ENCODE data around the gene TCF3.
A peak's percentile ranks its signal among the peaks of the same experiment; 100 is the strongest.

Gene TCF3

GRCh38 chr19:1653300-1653628 is 849 bp upstream of the TCF3 start:
- no peaks in the 10 kb centered on the region for H4K20me1 ChIP-seq
- no peaks in the 10 kb centered on the region for H3K27me3 ChIP-seq
- H3K9me3 ChIP-seq: no peaks in the 10 kb centered on the region
- peaks cover 21% of the 10 kb centered on the region for H3K36me3 ChIP-seq
- peaks cover 65% of the 10 kb centered on the region for H3K4me1 ChIP-seq
- H3K4me3 ChIP-seq: peak overlapping the region; percentile 97
- peak overlapping the region; percentile 99 for H3K9ac ChIP-seq
- TF ChIP-seq Cebpa-rat (IDR thresholded peaks at IDR 0.05): no peak
- H3K27ac ChIP-seq: peak overlapping the region; percentile 100
- peak overlapping the region; percentile 88 for H3K4me2 ChIP-seq

DNA sequence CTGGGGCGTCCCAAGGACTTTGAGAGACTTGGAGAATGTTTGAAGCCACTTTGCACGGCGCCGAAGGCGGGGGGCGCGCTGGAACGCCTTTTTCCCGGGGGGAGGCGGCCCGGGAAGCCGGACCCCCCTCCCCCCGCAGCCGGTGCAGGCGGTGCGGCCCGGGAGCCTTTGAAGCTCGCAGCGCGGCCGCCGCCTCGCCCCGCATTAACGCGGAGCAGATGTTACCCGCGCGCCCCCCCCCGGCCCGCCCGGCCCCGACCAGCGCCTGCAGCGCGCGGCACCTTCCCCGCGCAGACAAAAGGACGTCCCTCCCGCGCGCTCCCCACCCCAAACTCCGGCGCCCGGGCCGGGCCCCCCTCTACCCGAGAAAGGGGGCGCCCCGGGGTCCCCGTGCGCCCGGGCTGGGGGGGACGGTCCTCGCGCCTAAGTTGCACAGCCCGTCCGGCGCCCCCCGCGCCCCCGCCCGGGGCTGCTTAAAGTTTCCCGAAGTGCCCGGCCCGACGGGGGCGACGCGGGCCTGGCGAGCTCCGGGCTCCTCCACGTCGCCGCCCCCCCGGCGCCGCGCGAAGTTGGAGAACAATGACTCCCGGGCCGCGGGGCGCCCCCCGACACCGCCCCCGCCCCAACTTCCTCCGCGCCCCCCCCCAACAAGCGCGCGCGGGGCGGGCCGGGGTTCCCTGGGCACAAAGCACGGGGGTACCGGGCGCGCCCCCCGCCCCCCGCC is 685 bp downstream of the TCF3 start:
- no peaks in the 10 kb centered on the region for H3K9me3 ChIP-seq
- no peak for TF ChIP-seq Cebpa-rat (IDR thresholded peaks at IDR 0.05)
- peak overlapping the region; percentile 99 for H3K4me2 ChIP-seq
- H4K20me1 ChIP-seq: peaks cover 6% of the 10 kb centered on the region
- peak overlapping the region; percentile 100 for H3K27ac ChIP-seq
- no peaks in the 10 kb centered on the region for H3K27me3 ChIP-seq
- H3K9ac ChIP-seq: peak overlapping the region; percentile 99
- H3K4me3 ChIP-seq: peak overlapping the region; percentile 97
- H3K36me3 ChIP-seq: peaks cover 33% of the 10 kb centered on the region
- H3K4me1 ChIP-seq: peaks cover 63% of the 10 kb centered on the region

- Histone ChIP-seq H3K27me3 (no peaks in the 10 kb centered on the region), H3K9me3 (no peaks in the 10 kb centered on the region), H3K27ac (peak overlapping the region; percentile 100), H4K20me1 (peaks cover 14% of the 10 kb centered on the region), H3K4me2 (peak overlapping the region; percentile 99), H3K4me1 (peaks cover 63% of the 10 kb centered on the region), H3K4me3 (peak overlapping the region; percentile 97), H3K9ac (peak overlapping the region; percentile 99), H3K36me3 (peaks cover 41% of the 10 kb centered on the region)
- TF ChIP-seq Cebpa-rat (IDR thresholded peaks at IDR 0.05): no peak
Observed at GRCh38 chr19:1650650-1651567, 1.5 kb downstream of the TCF3 start.

DNA sequence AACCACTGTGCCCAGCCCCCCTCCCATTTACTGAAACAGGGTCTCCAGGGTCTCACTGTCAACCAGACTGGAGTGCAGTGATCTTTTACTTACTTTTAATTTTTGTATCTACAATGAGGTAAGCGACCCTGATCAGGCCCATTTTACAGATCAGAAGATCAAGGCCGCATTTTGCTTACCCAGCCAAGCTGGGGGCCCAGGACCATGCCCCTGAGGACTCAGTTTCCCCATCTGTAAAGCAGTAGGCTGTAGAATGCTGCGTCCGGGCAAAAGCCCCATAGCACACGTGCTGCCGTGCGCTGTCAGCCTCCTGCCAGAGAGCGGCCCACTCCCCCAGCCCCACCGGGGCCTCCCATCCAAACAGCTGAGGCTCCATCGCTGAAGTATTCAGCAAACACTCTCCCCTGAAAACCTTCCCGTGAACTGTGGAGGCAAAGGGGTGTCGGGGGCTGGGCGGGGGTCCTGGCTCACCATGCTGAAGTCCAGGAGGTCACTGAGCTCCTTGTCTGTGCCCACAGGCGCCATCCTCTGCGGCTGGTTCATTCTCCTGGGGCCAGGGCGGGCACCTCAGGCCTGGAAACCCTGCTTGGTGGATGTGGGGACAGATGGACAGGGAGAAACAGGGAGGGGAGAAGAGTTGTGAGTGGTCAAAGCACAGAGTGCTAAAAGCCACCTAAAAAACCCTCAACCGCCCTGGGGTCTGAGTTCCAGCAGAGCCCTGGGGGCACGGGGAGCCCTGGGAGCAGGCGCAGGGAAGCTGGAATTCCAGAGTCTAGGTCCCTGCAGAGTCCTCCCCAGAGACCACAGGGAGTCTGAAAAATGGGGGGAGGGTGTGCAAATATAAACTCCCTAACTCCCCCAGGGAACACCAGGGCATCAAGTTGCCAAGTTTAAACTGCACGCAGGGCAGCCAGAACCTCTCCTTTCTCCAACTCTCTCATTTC is 2.4 kb downstream of the TCF3 start:
- no peaks in the 10 kb centered on the region for H3K9me3 ChIP-seq
- H3K4me1 ChIP-seq: peaks cover 63% of the 10 kb centered on the region
- peak overlapping the region; percentile 99 for H3K9ac ChIP-seq
- H3K4me3 ChIP-seq: peak overlapping the region; percentile 97
- peak overlapping the region; percentile 100 for H3K27ac ChIP-seq
- H4K20me1 ChIP-seq: peaks cover 24% of the 10 kb centered on the region
- no peak for TF ChIP-seq Cebpa-rat (IDR thresholded peaks at IDR 0.05)
- H3K4me2 ChIP-seq: peak overlapping the region; percentile 99
- peaks cover 50% of the 10 kb centered on the region for H3K36me3 ChIP-seq
- no peaks in the 10 kb centered on the region for H3K27me3 ChIP-seq

- H3K9ac ChIP-seq: peak overlapping the region; percentile 99
- peak overlapping the region; percentile 100 for H3K27ac ChIP-seq
- peaks cover 33% of the 10 kb centered on the region for H4K20me1 ChIP-seq
- no peaks in the 10 kb centered on the region for H3K9me3 ChIP-seq
- peak overlapping the region; percentile 97 for H3K4me3 ChIP-seq
- TF ChIP-seq Cebpa-rat (IDR thresholded peaks at IDR 0.05): peak; percentile 76
- peak overlapping the region; percentile 99 for H3K4me2 ChIP-seq
- H3K4me1 ChIP-seq: peaks cover 63% of the 10 kb centered on the region
- H3K27me3 ChIP-seq: no peaks in the 10 kb centered on the region
- peaks cover 60% of the 10 kb centered on the region for H3K36me3 ChIP-seq
Observed at GRCh38 chr19:1648920-1649541, 3.4 kb downstream of the TCF3 start.

DNA sequence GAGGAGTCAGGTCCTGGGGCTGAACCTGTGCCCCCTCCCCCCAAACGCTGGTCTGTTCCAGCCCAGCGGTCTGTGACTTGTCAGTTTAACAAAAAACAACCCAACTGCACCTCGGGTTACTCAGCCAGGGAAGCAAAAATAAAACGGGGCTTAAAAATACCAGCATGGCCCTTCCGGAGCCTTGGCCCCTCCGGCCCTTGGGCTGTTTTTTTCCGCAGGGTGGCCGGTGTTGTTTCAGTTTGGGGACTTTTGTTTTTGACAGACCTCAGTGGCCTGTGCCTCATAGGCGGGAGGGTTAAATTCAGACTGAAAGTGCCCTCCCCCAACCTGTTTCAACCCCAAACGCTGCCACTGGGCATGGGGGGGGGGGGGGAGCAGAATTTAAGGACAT is 4.0 kb downstream of the TCF3 start:
- no peaks in the 10 kb centered on the region for H3K27me3 ChIP-seq
- no peaks in the 10 kb centered on the region for H3K9me3 ChIP-seq
- H3K4me2 ChIP-seq: peak overlapping the region; percentile 99
- peak overlapping the region; percentile 100 for H3K27ac ChIP-seq
- peaks cover 66% of the 10 kb centered on the region for H3K36me3 ChIP-seq
- H3K9ac ChIP-seq: peak overlapping the region; percentile 99
- H4K20me1 ChIP-seq: peaks cover 39% of the 10 kb centered on the region
- H3K4me3 ChIP-seq: peak overlapping the region; percentile 97
- H3K4me1 ChIP-seq: peaks cover 63% of the 10 kb centered on the region
- TF ChIP-seq Cebpa-rat (IDR thresholded peaks at IDR 0.05): no peak

DNA sequence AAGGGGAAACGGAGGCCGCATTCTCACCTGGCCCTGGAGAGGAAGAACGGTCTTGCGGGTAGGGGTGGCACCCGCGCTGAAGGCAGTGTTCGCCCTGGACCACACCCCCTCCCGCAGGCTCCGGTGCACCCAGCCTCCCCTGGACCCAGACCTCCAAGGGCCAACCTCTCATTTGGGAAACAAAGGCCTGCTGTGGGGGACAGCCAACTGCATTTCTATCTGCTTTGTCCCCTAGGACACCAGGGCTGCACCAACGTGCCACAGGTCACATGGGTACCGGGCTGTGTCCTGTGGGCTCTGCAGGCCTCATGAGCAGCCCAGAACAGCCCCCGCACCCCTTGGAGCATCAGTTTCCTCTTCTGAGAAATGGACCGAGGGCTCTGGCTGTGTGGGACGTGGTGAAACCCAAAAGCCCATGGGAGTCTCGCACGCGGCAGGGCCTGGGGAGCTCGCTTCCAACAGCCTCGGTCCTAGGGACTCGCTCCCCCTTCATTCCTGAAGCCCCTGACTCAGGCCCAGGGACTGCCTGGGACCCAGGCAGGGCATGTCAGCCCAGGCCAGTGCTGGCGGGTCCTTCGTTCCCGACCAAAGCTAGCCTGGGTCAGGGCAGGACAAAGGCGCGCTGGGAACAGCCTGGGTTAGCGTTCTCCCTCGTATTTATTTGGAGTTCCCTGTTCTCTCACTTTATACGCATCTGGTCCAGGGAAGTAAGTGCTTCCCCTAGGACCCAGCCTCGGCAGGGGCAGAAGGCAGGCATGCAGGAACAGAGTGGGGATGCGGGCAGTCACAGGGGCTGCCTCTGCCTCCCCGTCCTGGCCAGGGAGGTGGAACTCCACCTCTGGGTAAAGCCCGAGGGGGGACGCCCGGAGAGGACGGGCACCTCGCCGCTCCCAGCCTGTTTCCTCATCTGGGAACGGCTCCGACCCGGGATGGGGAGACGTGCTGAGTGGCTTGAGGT is 4.6 kb downstream of the TCF3 start:
- H4K20me1 ChIP-seq: peaks cover 46% of the 10 kb centered on the region
- peak overlapping the region; percentile 97 for H3K4me3 ChIP-seq
- no peaks in the 10 kb centered on the region for H3K9me3 ChIP-seq
- peak overlapping the region; percentile 99 for H3K4me2 ChIP-seq
- H3K36me3 ChIP-seq: peaks cover 72% of the 10 kb centered on the region
- no peaks in the 10 kb centered on the region for H3K27me3 ChIP-seq
- peak overlapping the region; percentile 99 for H3K9ac ChIP-seq
- TF ChIP-seq Cebpa-rat (IDR thresholded peaks at IDR 0.05): no peak
- peak overlapping the region; percentile 100 for H3K27ac ChIP-seq
- peaks cover 66% of the 10 kb centered on the region for H3K4me1 ChIP-seq
